Stimulated activated CD8-positive, alpha-beta memory T cell treated with anti-CD3 and anti-CD28 coated beads, Interleukin-7, amount 100 ng/mL, for 1 hour (primary cell): ENCODE measurements around the gene TCF25.
"Not testable (repeated sequence)": the region's sequence is repeated elsewhere in the genome, so short reads cannot be mapped to it uniquely, and the experiment has no call there.

ENCODE experiments used
- DNase-seq, 2 donors: peaks; one replicate each; pipeline ENCODE4 v3.0.0-alpha.2; 2020; ENCODE audit warnings: low read depth in 2 of 2

Gene TCF25

DNA sequence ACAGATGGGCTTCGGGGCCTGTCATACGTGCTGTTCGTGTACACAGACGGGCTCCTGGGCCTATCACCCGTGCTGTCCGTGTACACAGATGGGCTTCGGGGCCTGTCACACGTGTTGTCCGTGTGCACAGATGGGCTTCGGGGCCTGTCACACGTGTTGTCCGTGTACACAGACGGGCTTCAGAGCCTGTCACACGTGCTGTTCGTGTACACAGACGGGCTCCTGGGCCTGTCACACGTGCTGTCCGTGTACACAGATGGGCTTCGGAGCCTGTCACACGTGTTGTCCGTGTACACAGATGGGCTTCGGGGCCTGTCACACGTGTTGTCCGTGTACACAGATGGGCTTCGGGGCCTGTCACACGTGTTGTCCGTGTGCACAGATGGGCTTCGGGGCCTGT lies 5.7 kb downstream of the TCF25 start:
- not testable (repeated sequence) for DNase-seq

DNA sequence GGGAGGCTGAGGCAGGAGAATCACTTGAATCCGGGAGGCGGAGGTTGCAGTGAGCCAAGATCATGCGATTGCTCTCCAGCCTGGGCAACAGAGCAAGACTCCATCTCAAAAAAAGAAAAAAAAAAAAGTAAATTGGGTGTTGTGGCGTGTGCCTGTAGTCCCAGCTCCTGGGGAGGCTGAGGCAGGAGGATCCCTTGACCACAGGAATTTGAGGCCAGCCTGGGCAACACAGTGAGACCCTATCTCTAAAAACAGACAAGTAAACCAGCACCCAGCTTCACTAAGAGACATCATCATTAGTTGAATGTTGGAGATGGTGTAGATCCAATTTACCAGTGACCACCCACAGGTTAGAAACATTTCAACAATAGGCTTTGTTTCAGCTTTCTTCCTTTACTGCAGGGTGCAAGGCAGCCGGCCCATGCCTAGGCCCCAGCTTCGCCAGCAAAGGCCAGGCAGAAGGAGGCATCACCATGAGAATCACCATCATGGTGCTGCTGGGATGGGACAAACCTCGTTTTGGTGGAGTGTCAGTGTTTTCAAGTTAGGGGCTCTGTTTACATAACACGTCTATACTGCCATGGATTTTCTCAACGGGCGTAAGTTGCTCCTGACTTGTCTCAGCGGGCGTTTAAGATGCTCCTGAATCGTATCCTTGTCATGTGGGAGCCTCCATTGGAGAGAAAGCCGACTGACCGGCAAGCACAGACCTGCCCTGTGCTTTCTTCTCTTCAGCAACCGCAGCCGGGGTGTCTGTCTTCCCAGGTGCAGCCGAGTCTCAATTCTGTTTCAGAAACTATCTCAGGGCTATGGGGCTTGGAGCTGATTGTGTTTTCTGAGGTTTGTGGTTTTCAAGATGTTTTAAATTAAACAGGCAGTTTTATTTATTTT lies 7.3 kb downstream of the TCF25 start:
- DNase-seq: no peak

DNA sequence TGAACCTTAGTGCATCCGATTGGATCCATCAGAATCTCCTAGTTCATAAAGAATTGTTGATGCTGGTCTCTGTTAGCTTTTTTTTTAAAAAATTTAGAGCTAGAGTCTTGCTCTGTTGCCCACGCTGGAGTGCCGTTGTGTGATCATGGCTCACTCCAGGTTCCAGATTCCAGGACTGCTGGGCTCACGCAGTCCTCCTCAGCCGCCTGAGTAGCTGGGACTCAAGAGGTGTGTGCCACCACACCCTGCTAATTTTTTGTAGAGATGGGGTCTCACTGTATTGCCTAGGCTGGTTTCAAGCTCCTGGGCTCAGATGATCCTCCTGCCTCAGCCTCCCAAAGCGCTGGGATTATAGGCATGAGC lies 8.0 kb downstream of the TCF25 start:
- DNase-seq: no peak

- DNase-seq: no peak
Measured at GRCh38 chr16:89883346-89884040, 10.1 kb downstream of the TCF25 start.

DNA sequence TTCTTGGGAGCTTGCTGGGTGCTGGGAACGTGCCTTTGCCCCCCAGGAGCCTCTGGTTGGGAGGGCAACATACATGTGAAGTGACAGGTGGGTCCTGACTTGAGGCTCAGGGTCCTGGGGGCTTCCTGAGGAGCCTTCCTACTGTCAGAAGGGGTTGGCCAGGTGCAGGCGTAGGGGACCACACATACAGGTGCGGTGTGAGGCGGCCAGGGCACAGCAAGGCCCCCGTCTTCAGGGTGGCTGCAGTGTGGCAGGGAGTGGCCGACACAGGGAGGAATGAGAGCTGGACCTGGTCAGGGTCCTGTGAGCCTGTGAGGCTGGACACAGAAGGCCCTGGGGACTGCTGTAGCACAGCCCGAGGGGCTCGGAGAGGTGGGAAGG lies 10.6 kb downstream of the TCF25 start:
- no peak for DNase-seq

GRCh38 chr16:89887243-89887642 lies 13.9 kb downstream of the TCF25 start:
- no peak for DNase-seq

DNA sequence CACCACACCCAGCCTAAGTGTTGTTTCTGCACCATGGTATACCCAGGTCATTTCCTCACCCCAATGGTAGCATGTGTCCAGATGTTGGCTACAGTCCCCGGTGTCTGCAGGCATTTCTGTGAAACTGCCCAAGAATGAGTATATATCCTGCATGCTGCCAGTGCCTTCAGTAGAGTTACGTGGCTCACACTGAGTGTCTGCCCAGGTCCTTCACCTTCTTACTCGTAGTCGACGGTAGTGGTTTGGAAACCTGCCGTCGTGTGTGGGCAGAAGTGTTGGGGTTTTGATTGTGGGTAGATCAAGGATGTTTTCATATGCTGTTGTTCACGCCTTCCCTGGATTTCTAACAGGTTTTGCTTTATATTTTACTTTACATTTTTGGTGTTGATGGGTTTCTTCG lies 16.8 kb downstream of the TCF25 start:
- DNase-seq: no peak

- DNase-seq: no peak
Measured at GRCh38 chr16:89890886-89891657, 17.7 kb downstream of the TCF25 start.

GRCh38 chr16:89892055-89892630 lies 18.8 kb downstream of the TCF25 start:
- DNase-seq: no peak

GRCh38 chr16:89892635-89893034 lies 19.2 kb downstream of the TCF25 start:
- no peak for DNase-seq

GRCh38 chr16:89893642-89894548 lies 20.5 kb downstream of the TCF25 start:
- DNase-seq: no peak

DNA sequence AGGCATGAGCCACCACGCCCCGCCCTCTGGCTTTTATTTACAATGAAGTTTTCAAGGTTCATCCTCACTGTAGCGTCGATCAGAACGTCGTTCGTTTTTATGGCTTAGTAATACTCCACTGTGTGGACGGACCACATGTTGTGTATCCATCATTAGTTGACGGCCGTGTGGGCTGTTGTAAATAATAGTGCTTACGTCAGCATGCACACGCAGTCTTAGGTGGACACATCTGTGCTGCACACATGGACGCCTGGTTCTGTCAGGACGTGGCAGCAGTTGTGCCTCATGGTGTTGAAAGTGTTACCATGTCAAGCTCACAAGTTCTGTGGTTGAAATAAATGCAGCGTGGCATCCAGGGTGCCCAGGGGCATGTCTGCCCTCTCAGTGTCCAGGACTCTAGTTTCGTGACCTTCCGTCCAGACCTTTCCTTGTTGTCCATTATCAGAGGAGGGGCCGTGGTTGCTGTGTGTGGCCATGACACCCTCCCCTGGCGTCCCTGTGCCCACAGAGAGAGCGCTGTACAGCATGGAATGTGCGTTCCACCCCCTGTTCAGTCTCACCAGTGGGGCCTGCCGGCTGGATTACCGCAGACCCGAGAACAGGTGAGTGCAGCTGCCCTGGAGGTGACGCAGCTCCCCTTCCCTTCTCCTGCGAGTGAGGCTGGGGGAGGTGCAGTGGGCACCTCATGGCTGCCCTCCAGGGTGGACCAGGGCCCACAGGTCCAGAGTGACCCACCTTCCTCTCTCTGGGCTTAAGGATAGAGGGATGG lies 22.3 kb downstream of the TCF25 start:
- no peak for DNase-seq

- no peak for DNase-seq
Measured at GRCh38 chr16:89897204-89897603, 23.8 kb downstream of the TCF25 start.

DNA sequence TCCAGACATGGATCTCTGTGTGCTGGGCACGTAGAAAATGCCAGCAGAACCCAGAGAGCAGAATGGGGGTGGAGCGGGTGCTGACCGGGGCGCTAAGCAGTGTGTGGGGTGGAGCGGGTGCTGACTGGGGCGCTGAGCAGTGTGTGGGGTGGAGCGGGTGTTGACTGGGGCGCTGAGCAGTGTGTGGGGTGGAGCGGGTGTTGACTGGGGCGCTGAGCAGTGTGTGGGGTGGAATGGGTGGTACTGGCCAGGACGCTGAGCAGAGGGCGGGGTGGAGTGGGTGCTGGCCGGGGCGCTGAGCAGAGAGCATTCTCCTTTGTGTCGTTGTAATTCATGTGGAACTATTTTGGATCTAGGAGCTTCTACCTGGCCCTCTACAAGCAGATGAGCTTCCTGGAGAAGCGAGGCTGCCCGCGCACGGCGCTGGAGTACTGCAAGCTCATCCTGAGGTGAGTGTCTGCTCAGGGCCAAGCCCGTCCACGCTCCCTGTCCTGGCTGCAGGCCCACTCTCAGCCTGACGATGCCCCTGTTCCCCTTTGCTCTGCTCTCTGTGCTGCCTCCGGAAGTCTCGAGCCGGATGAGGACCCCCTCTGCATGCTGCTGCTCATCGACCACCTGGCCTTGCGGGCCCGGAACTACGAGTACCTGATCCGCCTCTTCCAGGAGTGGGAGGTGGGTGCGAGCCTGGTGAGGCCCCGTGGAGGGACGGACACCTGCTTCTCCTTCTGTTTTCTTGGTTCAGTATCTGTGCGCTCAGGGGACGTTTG lies 25.0 kb downstream of the TCF25 start:
- DNase-seq: no peak

DNA sequence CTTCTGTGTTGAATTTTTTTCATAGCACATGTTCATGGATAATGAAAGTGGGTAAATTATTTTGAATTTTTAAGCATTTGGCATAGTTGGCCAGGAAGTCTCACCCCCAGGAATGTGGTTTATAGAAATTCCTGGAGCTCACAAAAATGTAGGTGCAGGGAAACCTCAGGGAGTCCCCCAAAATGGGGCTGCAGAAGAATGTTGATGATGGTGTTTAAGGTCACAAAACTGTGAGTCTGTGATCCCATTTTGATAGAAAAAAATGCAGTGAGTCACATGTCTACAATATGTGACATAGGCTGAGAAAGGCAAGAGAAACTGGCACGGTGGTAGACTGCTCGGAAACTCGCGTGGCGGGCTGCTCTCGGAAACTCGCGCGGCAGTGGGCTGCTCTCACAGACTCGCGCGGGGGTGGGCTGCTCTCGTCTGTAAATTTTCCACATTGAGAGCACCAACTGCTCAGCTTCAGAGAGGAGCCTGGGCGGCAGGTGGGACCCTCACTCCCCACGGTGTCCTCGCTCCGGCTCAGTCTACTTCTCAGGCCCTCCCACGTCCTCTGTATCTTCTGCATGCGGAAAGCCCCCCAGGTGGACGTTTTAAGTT lies 26.6 kb downstream of the TCF25 start:
- no peak for DNase-seq

DNA sequence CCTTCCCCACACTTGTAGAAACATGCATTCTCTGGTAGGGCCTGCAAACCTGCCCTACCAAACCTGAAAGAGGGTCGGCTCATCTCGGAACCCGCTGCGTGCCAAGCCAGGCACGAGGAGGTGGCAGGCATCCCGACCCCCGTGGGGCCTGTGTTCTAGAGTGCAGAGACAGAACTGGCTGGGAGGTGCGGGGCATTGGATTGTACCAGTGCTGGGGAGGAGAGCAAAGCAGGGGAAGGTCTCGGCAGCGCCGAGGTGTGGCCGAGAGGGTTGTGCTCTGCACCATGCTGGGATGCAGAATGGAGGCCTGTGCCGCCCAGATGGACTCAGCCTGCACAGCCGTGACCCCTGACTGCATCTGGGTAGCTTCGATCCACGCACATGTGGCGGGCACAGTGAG lies 27.5 kb downstream of the TCF25 start:
- DNase-seq: no peak

DNA sequence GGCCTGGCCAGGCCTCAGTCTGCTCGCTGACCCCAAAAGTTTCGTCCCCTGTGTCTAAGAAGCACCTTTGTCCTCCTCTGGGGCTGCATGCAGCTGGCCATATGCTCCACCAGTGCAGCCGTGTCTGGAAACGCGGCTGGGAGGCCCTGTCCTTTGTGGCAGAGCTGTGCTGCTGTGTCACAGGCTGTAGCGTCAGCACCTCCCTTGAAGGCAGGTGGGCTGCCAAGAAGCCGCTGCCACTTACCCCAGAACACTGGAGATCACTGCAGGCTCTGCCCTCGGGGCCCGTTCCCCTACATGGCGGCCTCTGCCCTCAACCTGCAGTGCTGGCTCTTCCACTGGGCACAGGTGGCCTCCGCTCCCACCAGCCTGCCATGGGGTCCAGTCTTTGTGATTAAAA lies 29.6 kb downstream of the TCF25 start:
- DNase-seq: no peak

GRCh38 chr16:89903908-89904515 lies 30.6 kb downstream of the TCF25 start:
- DNase-seq: no peak
